HG03064 (cell line): Measurements from ENCODE around the gene UCP3.

Source experiments
- ATAC-seq: cut with Tn5 transposase; IDR thresholded peaks from one replicate; pipeline ENCODE4 v1.9.1; 2021; ENCODE audit warnings: low read depth; ENCODE audit not compliant: unreplicated experiment

UCP3 gene

GRCh38 chr11:73958521-73959141, 50.3 kb downstream of the UCP3 start:
- no peak for ATAC-seq

- ATAC-seq = no peak
Measured at GRCh38 chr11:73957654-73958361, 51.1 kb downstream of the UCP3 start.

GRCh38 chr11:73956876-73957653, 51.8 kb downstream of the UCP3 start:
- no peak for ATAC-seq

- ATAC-seq = no peak
Measured at GRCh38 chr11:73951797-73952196, 57.1 kb downstream of the UCP3 start.

GRCh38 chr11:73950869-73951710, 57.8 kb downstream of the UCP3 start, which contains the start of gene DNAJB13:
TSS of gene DNAJB13 (plus strand) at chr11:73951026. CDS start at chr11:73951070, 44 bp downstream.
- ATAC-seq = no peak
